Uterus (tissue), 4 donors: ENCODE data around the gene CCL15. TPM values are rescaled to one million over a fixed set of nuclear protein-coding genes. Genes with fewer than 3 reads are reported as not detected.
A peak's percentile ranks its signal among the peaks of the same experiment; 100 is the strongest.

Experiments used
- DNase-seq, 2 donors: peaks; one replicate each; pipeline ENCODE4 v3.0.0-alpha.2; 2019 to 2020
- H3K27ac ChIP-seq, 2 donors: fragments of 200-600 bp; sonication (generic); 1 replicate in 1 of 2; 2 replicates in 1 of 2; pipeline ENCODE4 v1.5.1; 2016 to 2018
- H3K27me3 ChIP-seq, 2 donors: fragments of 200-600 bp; sonication (generic); one replicate each; pipeline ENCODE4 v1.5.1; 2018 to 2019; ENCODE audit warnings: control low read depth in 1 of 2
- H3K36me3 ChIP-seq, 2 donors: fragments of 200-600 bp; sonication (generic); one replicate each; pipeline ENCODE4 v1.5.1; 2019; ENCODE audit warnings: control low read depth in 1 of 2
- H3K4me1 ChIP-seq, 2 donors: fragments of 200-600 bp; sonication (generic); one replicate each; pipeline ENCODE4 v1.5.1; 2018 to 2019; ENCODE audit warnings: control low read depth in 1 of 2
- H3K4me3 ChIP-seq, 2 donors: fragments of 200-600 bp; sonication (generic); 1 replicate in 1 of 2; 2 replicates in 1 of 2; pipeline ENCODE4 v1.5.1; 2018 to 2019; ENCODE audit warnings: mild to moderate bottlenecking in 1 of 2
- H3K9me3 ChIP-seq, 2 donors: fragments of 200-600 bp; sonication (generic); one replicate each; pipeline ENCODE4 v1.5.1; 2019; ENCODE audit warnings: control low read depth in 1 of 2
- CTCF ChIP-seq, 4 experiments: fragments of 200-600 bp in 2 of 4; fragments of 450-650 bp in 2 of 4; sonication (generic) in 2 of 4; IDR thresholded peaks; one replicate each; pipeline ENCODE4 v1.5.1; 2016 to 2019; ENCODE audit warnings: antibody characterized with exemption in 4 of 4, mild to moderate bottlenecking in 2 of 4, moderate library complexity in 1 of 4
- POLR2A ChIP-seq, 2 donors: fragments of 450-650 bp; IDR thresholded peaks; one replicate each; pipeline ENCODE4 v1.6.1; 2016; ENCODE audit warnings: antibody characterized with exemption in 2 of 2, mild to moderate bottlenecking in 1 of 2, moderate library complexity in 1 of 2
- intact Hi-C: fragments of 100-400 bp; cut with DNase I; formaldehyde crosslinking; loops from one replicate; pipeline ENCODE4 v1.15.1; 2023; ENCODE audit warnings: low total_unique reads
- total RNA-seq, 4 donors: library from RNA; depleted of rRNA in 3 of 4; stranded (reverse); fragments of >200 nt in 3 of 4; gene quantifications; one replicate each; pipeline versions ENCODE4 v1.1.0 to v1.2.4, GENCODE V29; 2014 to 2023
- donor health status: DM: yes; HTN: yes; CAD: no.

Gene CCL15
- total RNA-seq, 4 donors from 2014 or later, result 1.4 TPM; not detected in 3

GRCh38 chr17:35973333-35974260 lies 27.8 kb downstream of the CCL15 start:
- no peaks in the 10 kb centered on the region for H3K4me1 ChIP-seq
- intact Hi-C loops, result no loop called here
- peak overlapping the region in 1 of 2 donors; percentile 21 for H3K27ac ChIP-seq
- TF ChIP-seq CTCF (IDR thresholded peaks at IDR 0.05), result no peak
- no peak for TF ChIP-seq POLR2A (IDR thresholded peaks at IDR 0.05)
- no peak for DNase-seq
- no peaks in the 10 kb centered on the region for H3K36me3 ChIP-seq
- no peaks in the 10 kb centered on the region for H3K9me3 ChIP-seq
- H3K4me3 ChIP-seq, result no peak overlapping the region
- H3K27me3 ChIP-seq, result no peaks in the 10 kb centered on the region

- TF ChIP-seq POLR2A (IDR thresholded peaks at IDR 0.05), result no peak
- no peak for TF ChIP-seq CTCF (IDR thresholded peaks at IDR 0.05)
- H3K36me3 ChIP-seq, result no peaks in the 10 kb centered on the region
- intact Hi-C loops, result no loop called here
- no peak overlapping the region for H3K4me3 ChIP-seq
- H3K27me3 ChIP-seq, result no peaks in the 10 kb centered on the region
- H3K27ac ChIP-seq, result peak overlapping the region in 1 of 2 donors; percentile 21
- H3K4me1 ChIP-seq, result no peaks in the 10 kb centered on the region
- H3K9me3 ChIP-seq, result no peaks in the 10 kb centered on the region
- DNase-seq, result no peak
Observed at GRCh38 chr17:35972945-35973332, 28.4 kb downstream of the CCL15 start.

- TF ChIP-seq CTCF (IDR thresholded peaks at IDR 0.05) (no peak), POLR2A (IDR thresholded peaks at IDR 0.05) (no peak)
- H3K4me3 ChIP-seq, result no peak overlapping the region
- H3K27me3 ChIP-seq, result no peaks in the 10 kb centered on the region
- H3K36me3 ChIP-seq, result no peaks in the 10 kb centered on the region
- no peaks in the 10 kb centered on the region for H3K4me1 ChIP-seq
- intact Hi-C loops, result no loop called here
- peak overlapping the region in 1 of 2 donors; percentile 27 for H3K27ac ChIP-seq
- DNase-seq, result no peak
- H3K9me3 ChIP-seq, result no peaks in the 10 kb centered on the region
Observed at GRCh38 chr17:35972535-35972934, 28.8 kb downstream of the CCL15 start.

- H3K27ac ChIP-seq, result peak overlapping the region in 1 of 2 donors; percentile 27
- no peaks in the 10 kb centered on the region for H3K9me3 ChIP-seq
- no peak for DNase-seq
- TF ChIP-seq CTCF (IDR thresholded peaks at IDR 0.05) (no peak), POLR2A (IDR thresholded peaks at IDR 0.05) (no peak)
- intact Hi-C loops, result no loop called here
- no peaks in the 10 kb centered on the region for H3K4me1 ChIP-seq
- H3K4me3 ChIP-seq, result no peak overlapping the region
- no peaks in the 10 kb centered on the region for H3K27me3 ChIP-seq
- no peaks in the 10 kb centered on the region for H3K36me3 ChIP-seq
Observed at GRCh38 chr17:35972066-35972465, 29.3 kb downstream of the CCL15 start.

- no peaks in the 10 kb centered on the region for H3K9me3 ChIP-seq
- DNase-seq, result peak; percentile 33 to 70
- intact Hi-C loops, result no loop called here
- TF ChIP-seq CTCF (IDR thresholded peaks at IDR 0.05) (peak; percentile 48 to 82 (median 64)), POLR2A (IDR thresholded peaks at IDR 0.05) (no peak)
- H3K4me1 ChIP-seq, result no peaks in the 10 kb centered on the region
- no peak overlapping the region for H3K27ac ChIP-seq
- no peaks in the 10 kb centered on the region for H3K36me3 ChIP-seq
- no peaks in the 10 kb centered on the region for H3K27me3 ChIP-seq
- H3K4me3 ChIP-seq, result no peak overlapping the region
Observed at GRCh38 chr17:35969558-35970380, 31.6 kb downstream of the CCL15 start.
